Glutamatergic neuron (in vitro differentiated cells): ENCODE results near the gene WT1. TPM values are rescaled to one million over a fixed set of nuclear protein-coding genes. Genes with fewer than 3 reads are reported as not detected.

Experiments
- DNase-seq: peaks from one replicate; pipeline ENCODE4 v3.0.0; 2022
- H3K27ac Mint-ChIP-seq: one replicate; pipeline ENCODE4 v1.8.0; 2020; ENCODE audit warnings: mild to moderate bottlenecking, mixed read lengths, inconsistent platforms; ENCODE audit not compliant: unreplicated experiment
- H3K27me3 Mint-ChIP-seq: one replicate; pipeline ENCODE4 v1.8.0; 2020; ENCODE audit warnings: mild to moderate bottlenecking, moderate library complexity, mixed read lengths, inconsistent platforms; ENCODE audit not compliant: unreplicated experiment
- H3K36me3 Mint-ChIP-seq: one replicate; pipeline ENCODE4 v1.8.0; 2020; ENCODE audit warnings: mild to moderate bottlenecking, mixed read lengths, inconsistent platforms; ENCODE audit not compliant: unreplicated experiment
- H3K4me1 Mint-ChIP-seq: one replicate; pipeline ENCODE4 v1.8.0; 2020; ENCODE audit warnings: mild to moderate bottlenecking, low read depth, mixed read lengths, inconsistent platforms; ENCODE audit not compliant: unreplicated experiment
- H3K4me3 Mint-ChIP-seq: one replicate; pipeline ENCODE4 v1.8.0; 2020; ENCODE audit warnings: mild to moderate bottlenecking, mixed read lengths, inconsistent platforms; ENCODE audit not compliant: unreplicated experiment
- H3K9me3 Mint-ChIP-seq: one replicate; pipeline ENCODE4 v1.8.0; 2020; ENCODE audit warnings: mild to moderate bottlenecking, moderate library complexity, mixed read lengths, inconsistent platforms; ENCODE audit not compliant: unreplicated experiment
- CTCF ChIP-seq: fragments of 200-600 bp; sonication (generic); IDR thresholded peaks from one replicate; pipeline ENCODE4 v1.5.0; 2021; ENCODE audit not compliant: partially characterized antibody, unreplicated experiment
- total RNA-seq: library from RNA; stranded (reverse); fragmentation: NEBNext Ultra II Directional; extraction: Animal tissue kit (Norgen Biotek cat#: 25700); gene quantifications from one replicate; pipeline ENCODE4 v1.2.1, GENCODE V29; 2021; ENCODE audit not compliant: unreplicated experiment

WT1 gene
- total RNA-seq, 1 donor from 2014 or later = not detected

GRCh38 chr11:32433101-32433913 is 2.0 kb downstream of the WT1 start:
- peaks cover 20% of the 10 kb centered on the region for H3K9me3 Mint-ChIP-seq
- H3K4me1 Mint-ChIP-seq = peaks cover 7% of the 10 kb centered on the region
- no peak overlapping the region for H3K27ac Mint-ChIP-seq
- TF ChIP-seq CTCF = no peak
- no peaks in the 10 kb centered on the region for H3K36me3 Mint-ChIP-seq
- DNase-seq = no peak
- peaks cover 49% of the 10 kb centered on the region for H3K27me3 Mint-ChIP-seq
- no peak overlapping the region for H3K4me3 Mint-ChIP-seq

- Mint-ChIP-seq H3K36me3 (no peaks in the 10 kb centered on the region), H3K27me3 (peaks cover 50% of the 10 kb centered on the region), H3K4me1 (peaks cover 5% of the 10 kb centered on the region), H3K27ac (no peak overlapping the region), H3K9me3 (peaks cover 20% of the 10 kb centered on the region), H3K4me3 (no peak overlapping the region)
- no peak for DNase-seq
- TF ChIP-seq CTCF = no peak
Measured at GRCh38 chr11:32432565-32432964, 2.8 kb downstream of the WT1 start.

- H3K4me1 Mint-ChIP-seq = peaks cover 6% of the 10 kb centered on the region
- peak; percentile 34 for TF ChIP-seq CTCF
- peaks cover 19% of the 10 kb centered on the region for H3K9me3 Mint-ChIP-seq
- H3K27me3 Mint-ChIP-seq = peaks cover 51% of the 10 kb centered on the region
- no peak overlapping the region for H3K27ac Mint-ChIP-seq
- DNase-seq = peak; percentile 53
- no peak overlapping the region for H3K4me3 Mint-ChIP-seq
- H3K36me3 Mint-ChIP-seq = no peaks in the 10 kb centered on the region
Measured at GRCh38 chr11:32430568-32431381, 4.6 kb downstream of the WT1 start.

GRCh38 chr11:32429477-32429876 is 5.9 kb downstream of the WT1 start:
- Mint-ChIP-seq H3K4me3 (no peak overlapping the region), H3K4me1 (peaks cover 6% of the 10 kb centered on the region), H3K9me3 (peaks cover 17% of the 10 kb centered on the region), H3K27me3 (peaks cover 49% of the 10 kb centered on the region), H3K27ac (no peak overlapping the region), H3K36me3 (no peaks in the 10 kb centered on the region)
- DNase-seq = no peak
- TF ChIP-seq CTCF = no peak
